IMR-90 (cell line): ENCODE data around the gene RAI1.

ENCODE experiments used
- CEBPB ChIP-seq: IDR thresholded peaks from 2 replicates; pipeline ENCODE4 v1.6.1; 2012; ENCODE audit warnings: low read depth, low read length, improper control_type of control experiment
- CHD1 ChIP-seq: IDR thresholded peaks from 2 replicates; pipeline ENCODE4 v1.6.1; 2012; ENCODE audit warnings: low read depth, low read length, improper control_type of control experiment
- ELK1 ChIP-seq: fragments of 150-350 bp; IDR thresholded peaks from 2 replicates; pipeline ENCODE4 v1.6.1; 2016; ENCODE audit warnings: low read depth, mild to moderate bottlenecking, low read length, moderate library complexity, borderline replicate concordance
- FOS ChIP-seq: fragments of 150-350 bp; IDR thresholded peaks from 2 replicates; pipeline ENCODE4 v1.6.1; 2016; ENCODE audit warnings: low read depth, low read length
- MAFK ChIP-seq: IDR thresholded peaks from 2 replicates; pipeline ENCODE4 v1.6.1; 2012; ENCODE audit warnings: low read depth, low read length, improper control_type of control experiment
- MXI1 ChIP-seq: IDR thresholded peaks from 2 replicates; pipeline ENCODE4 v1.6.1; 2012; ENCODE audit warnings: low read depth, mild to moderate bottlenecking, low read length, moderate library complexity, borderline replicate concordance
- NFE2L2 ChIP-seq: fragments of 150-350 bp; IDR thresholded peaks from 2 replicates; pipeline ENCODE4 v1.6.1; 2016; ENCODE audit warnings: low read depth, mild to moderate bottlenecking, low read length
- POLR2A ChIP-seq: IDR thresholded peaks from 2 replicates; pipeline ENCODE4 v1.6.1; 2012; ENCODE audit warnings: mild to moderate bottlenecking, low read depth, low read length
- RAD21 ChIP-seq: IDR thresholded peaks from 2 replicates; pipeline ENCODE4 v1.6.1; 2012; ENCODE audit warnings: low read length, improper control_type of control experiment
- RFX5 ChIP-seq: IDR thresholded peaks from 2 replicates; pipeline ENCODE4 v1.8.0; 2012; ENCODE audit warnings: low read depth, mild to moderate bottlenecking, low read length, moderate library complexity
- TF ChIP-seq, protein P1 (sequence below): conservative IDR thresholded peaks from 2 replicates; pipeline ENCODE4 v1.5.1; 2012; ENCODE audit warnings: mild to moderate bottlenecking, low read depth, low read length, improper control_type of control experiment
- TF ChIP-seq, protein P2 (sequence below): fragments of 150-350 bp; IDR thresholded peaks from 2 replicates; pipeline ENCODE4 v1.6.1; 2017; ENCODE audit warnings: mild to moderate bottlenecking, antibody characterized with exemption, low read length, low read depth

DNA sequence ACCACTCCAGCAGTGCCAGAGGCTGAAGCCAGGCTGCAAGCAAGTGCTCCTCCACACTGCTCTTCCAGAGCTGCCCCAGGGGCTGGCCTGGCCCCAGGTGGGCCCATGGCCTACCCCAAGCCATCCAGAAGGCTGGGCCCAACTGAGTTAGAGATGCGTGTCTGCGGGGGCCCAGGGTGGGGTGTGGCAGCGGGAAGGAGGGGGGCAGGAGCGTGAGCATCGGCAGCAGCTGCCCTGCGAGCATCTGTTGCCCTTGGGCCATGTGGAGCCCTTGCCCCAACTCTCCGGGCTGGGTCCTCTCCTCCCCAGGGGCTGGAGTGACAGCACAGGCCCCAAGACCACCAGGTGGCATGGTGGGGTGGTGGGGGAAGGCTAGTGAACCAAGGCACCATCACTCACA is 162.8 kb downstream of the RAI1 start:
- no peak for TF ChIP-seq CHD1
- TF ChIP-seq, protein P1, sequence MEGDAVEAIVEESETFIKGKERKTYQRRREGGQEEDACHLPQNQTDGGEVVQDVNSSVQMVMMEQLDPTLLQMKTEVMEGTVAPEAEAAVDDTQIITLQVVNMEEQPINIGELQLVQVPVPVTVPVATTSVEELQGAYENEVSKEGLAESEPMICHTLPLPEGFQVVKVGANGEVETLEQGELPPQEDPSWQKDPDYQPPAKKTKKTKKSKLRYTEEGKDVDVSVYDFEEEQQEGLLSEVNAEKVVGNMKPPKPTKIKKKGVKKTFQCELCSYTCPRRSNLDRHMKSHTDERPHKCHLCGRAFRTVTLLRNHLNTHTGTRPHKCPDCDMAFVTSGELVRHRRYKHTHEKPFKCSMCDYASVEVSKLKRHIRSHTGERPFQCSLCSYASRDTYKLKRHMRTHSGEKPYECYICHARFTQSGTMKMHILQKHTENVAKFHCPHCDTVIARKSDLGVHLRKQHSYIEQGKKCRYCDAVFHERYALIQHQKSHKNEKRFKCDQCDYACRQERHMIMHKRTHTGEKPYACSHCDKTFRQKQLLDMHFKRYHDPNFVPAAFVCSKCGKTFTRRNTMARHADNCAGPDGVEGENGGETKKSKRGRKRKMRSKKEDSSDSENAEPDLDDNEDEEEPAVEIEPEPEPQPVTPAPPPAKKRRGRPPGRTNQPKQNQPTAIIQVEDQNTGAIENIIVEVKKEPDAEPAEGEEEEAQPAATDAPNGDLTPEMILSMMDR = no peak
- no peak for TF ChIP-seq RAD21
- no peak for TF ChIP-seq MXI1
- no peak for TF ChIP-seq POLR2A
- no peak for TF ChIP-seq MAFK
- no peak for TF ChIP-seq ELK1
- no peak for TF ChIP-seq RFX5
- TF ChIP-seq FOS = no peak
- TF ChIP-seq, protein P2, sequence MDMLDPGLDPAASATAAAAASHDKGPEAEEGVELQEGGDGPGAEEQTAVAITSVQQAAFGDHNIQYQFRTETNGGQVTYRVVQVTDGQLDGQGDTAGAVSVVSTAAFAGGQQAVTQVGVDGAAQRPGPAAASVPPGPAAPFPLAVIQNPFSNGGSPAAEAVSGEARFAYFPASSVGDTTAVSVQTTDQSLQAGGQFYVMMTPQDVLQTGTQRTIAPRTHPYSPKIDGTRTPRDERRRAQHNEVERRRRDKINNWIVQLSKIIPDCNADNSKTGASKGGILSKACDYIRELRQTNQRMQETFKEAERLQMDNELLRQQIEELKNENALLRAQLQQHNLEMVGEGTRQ = no peak
- no peak for TF ChIP-seq CEBPB
- TF ChIP-seq NFE2L2 = no peak
